Parathyroid adenoma (tissue), 2 donors: ENCODE measurements around the gene WASF3.

Experiments
- H2AFZ ChIP-seq: fragments of 300-600 bp; sonication (generic); one replicate; pipeline ENCODE4 v1.7.0; 2017; ENCODE audit warnings: antibody characterized with exemption, mild to moderate bottlenecking
- H3K27ac ChIP-seq: fragments of 300-600 bp; sonication (generic); one replicate; pipeline ENCODE4 v1.7.0; 2017
- H3K27me3 ChIP-seq: fragments of 300-600 bp; sonication (generic); one replicate; pipeline ENCODE4 v1.7.0; 2017; ENCODE audit warnings: low read length; ENCODE audit not compliant: control insufficient read depth, insufficient read depth
- H3K36me3 ChIP-seq: fragments of 300-600 bp; sonication (generic); one replicate; pipeline ENCODE4 v1.7.0; 2017; ENCODE audit warnings: low read length; ENCODE audit not compliant: control insufficient read depth, insufficient read depth
- H3K4me1 ChIP-seq: fragments of 300-600 bp; sonication (generic); one replicate; pipeline ENCODE4 v1.7.0; 2017; ENCODE audit warnings: control low read depth
- H3K4me2 ChIP-seq: fragments of 300-600 bp; sonication (generic); one replicate; pipeline ENCODE4 v1.7.0; 2017; ENCODE audit warnings: low read length
- H3K4me3 ChIP-seq: fragments of 300-600 bp; sonication (generic); one replicate; pipeline ENCODE4 v1.7.0; 2017; ENCODE audit warnings: low read depth, low read length
- H3K79me2 ChIP-seq: fragments of 300-600 bp; sonication (generic); one replicate; pipeline ENCODE4 v1.7.0; 2017; ENCODE audit warnings: control low read depth
- H3K9ac ChIP-seq: fragments of 300-600 bp; sonication (generic); one replicate; pipeline ENCODE4 v1.7.0; 2017; ENCODE audit warnings: mild to moderate bottlenecking
- H3K9me3 ChIP-seq: fragments of 300-600 bp; sonication (generic); one replicate; pipeline ENCODE4 v1.7.0; 2017; ENCODE audit warnings: low read length; ENCODE audit not compliant: control insufficient read depth
- TF ChIP-seq, protein P1 (sequence below): fragments of 300-600 bp; sonication (generic); IDR thresholded peaks from one replicate; pipeline ENCODE4 v1.7.0; 2017; ENCODE audit warnings: antibody characterized with exemption, mild to moderate bottlenecking
- donor health status: primary hyperparathyroidism.

The WASF3 gene

DNA sequence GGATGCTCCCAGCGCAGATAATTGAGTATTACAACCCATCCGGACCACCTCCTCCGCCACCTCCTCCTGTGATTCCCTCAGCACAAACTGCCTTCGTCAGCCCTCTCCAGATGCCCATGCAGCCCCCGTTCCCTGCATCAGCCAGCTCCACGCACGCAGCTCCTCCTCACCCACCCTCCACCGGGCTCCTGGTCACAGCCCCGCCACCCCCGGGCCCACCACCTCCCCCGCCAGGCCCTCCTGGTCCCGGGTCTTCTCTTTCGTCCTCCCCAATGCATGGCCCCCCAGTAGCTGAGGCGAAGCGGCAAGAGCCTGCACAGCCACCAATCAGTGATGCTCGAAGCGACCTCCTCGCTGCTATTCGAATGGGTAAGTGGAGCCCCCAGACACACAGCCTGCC, 125.1 kb downstream of the WASF3 start:
- TF ChIP-seq, protein P1, sequence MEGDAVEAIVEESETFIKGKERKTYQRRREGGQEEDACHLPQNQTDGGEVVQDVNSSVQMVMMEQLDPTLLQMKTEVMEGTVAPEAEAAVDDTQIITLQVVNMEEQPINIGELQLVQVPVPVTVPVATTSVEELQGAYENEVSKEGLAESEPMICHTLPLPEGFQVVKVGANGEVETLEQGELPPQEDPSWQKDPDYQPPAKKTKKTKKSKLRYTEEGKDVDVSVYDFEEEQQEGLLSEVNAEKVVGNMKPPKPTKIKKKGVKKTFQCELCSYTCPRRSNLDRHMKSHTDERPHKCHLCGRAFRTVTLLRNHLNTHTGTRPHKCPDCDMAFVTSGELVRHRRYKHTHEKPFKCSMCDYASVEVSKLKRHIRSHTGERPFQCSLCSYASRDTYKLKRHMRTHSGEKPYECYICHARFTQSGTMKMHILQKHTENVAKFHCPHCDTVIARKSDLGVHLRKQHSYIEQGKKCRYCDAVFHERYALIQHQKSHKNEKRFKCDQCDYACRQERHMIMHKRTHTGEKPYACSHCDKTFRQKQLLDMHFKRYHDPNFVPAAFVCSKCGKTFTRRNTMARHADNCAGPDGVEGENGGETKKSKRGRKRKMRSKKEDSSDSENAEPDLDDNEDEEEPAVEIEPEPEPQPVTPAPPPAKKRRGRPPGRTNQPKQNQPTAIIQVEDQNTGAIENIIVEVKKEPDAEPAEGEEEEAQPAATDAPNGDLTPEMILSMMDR: no peak
- Histone ChIP-seq H3K27ac (no peak overlapping the region), H3K36me3 (no peaks in the 10 kb centered on the region), H3K27me3 (no peaks in the 10 kb centered on the region), H3K4me3 (no peak overlapping the region), H3K9me3 (no peaks in the 10 kb centered on the region), H3K4me2 (no peak overlapping the region), H3K9ac (no peak overlapping the region), H3K79me2 (no peaks in the 10 kb centered on the region), H3K4me1 (no peaks in the 10 kb centered on the region), H2AFZ (no peak overlapping the region)

DNA sequence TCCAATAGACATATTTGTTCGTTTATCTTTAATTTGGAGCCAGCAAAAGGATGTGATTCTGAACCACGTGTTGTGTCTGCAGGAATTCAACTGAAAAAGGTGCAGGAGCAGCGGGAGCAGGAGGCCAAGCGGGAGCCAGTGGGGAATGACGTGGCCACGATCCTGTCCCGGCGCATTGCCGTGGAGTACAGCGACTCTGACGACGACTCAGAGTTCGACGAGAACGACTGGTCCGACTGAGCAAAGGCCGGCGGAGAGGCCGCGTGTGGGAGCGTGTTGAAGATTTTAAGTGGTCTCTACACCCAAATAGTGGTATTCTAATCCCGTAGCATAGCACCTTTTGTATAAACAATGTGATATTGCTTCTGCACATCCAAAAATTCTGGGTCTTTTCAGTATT, 128.1 kb downstream of the WASF3 start:
- no peak overlapping the region for H2AFZ ChIP-seq
- no peaks in the 10 kb centered on the region for H3K36me3 ChIP-seq
- H3K4me3 ChIP-seq: no peak overlapping the region
- no peaks in the 10 kb centered on the region for H3K4me1 ChIP-seq
- H3K79me2 ChIP-seq: no peaks in the 10 kb centered on the region
- H3K27ac ChIP-seq: no peak overlapping the region
- no peak overlapping the region for H3K9ac ChIP-seq
- H3K4me2 ChIP-seq: no peak overlapping the region
- no peaks in the 10 kb centered on the region for H3K27me3 ChIP-seq
- TF ChIP-seq, protein P1: no peak
- H3K9me3 ChIP-seq: no peaks in the 10 kb centered on the region

DNA sequence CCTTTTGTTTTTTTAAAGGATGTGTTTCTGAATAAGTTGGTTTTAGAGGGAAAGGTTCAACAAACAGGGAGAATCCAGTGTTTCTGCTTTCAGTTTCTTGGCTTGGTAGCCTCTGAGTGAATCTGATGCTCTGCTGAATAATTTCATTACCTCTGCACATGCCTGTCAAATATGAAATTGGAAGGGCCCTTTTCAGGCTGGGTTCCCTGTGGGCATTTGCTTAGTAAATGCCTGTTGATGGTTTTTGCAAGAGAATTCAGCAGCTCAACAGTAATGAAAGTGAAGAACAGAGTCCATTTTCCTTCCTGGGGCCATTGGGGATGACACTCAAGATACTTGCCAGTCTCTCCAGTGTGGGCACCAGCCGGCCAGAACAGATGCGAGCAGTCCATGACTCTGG, 128.8 kb downstream of the WASF3 start:
- Histone ChIP-seq H3K36me3 (no peaks in the 10 kb centered on the region), H3K9ac (no peak overlapping the region)
- TF ChIP-seq, protein P1: no peak

GRCh38 chr13:26688286-26688685, 130.8 kb downstream of the WASF3 start:
- no peaks in the 10 kb centered on the region for H3K27me3 ChIP-seq

More for the DNA sequence above, 128.8 kb downstream of the WASF3 start:
- Histone ChIP-seq H3K4me2 (no peak overlapping the region), H3K27me3 (no peaks in the 10 kb centered on the region), H3K9me3 (no peaks in the 10 kb centered on the region), H3K79me2 (no peaks in the 10 kb centered on the region), H2AFZ (no peak overlapping the region), H3K4me3 (no peak overlapping the region), H3K4me1 (no peaks in the 10 kb centered on the region), H3K27ac (no peak overlapping the region)

GRCh38 chr13:26688980-26689379, 131.5 kb downstream of the WASF3 start:
- no peaks in the 10 kb centered on the region for H3K4me1 ChIP-seq
- no peaks in the 10 kb centered on the region for H3K27me3 ChIP-seq
- no peak overlapping the region for H3K4me3 ChIP-seq
- no peaks in the 10 kb centered on the region for H3K9me3 ChIP-seq
- no peaks in the 10 kb centered on the region for H3K79me2 ChIP-seq
- TF ChIP-seq, protein P1: no peak
- H3K27ac ChIP-seq: no peak overlapping the region
- H3K9ac ChIP-seq: no peak overlapping the region
- no peak overlapping the region for H2AFZ ChIP-seq
- H3K4me2 ChIP-seq: no peak overlapping the region
- no peaks in the 10 kb centered on the region for H3K36me3 ChIP-seq

More at GRCh38 chr13:26688286-26688685, 130.8 kb downstream of the WASF3 start:
- Histone ChIP-seq H3K27ac (no peak overlapping the region), H3K36me3 (no peaks in the 10 kb centered on the region), H2AFZ (no peak overlapping the region), H3K79me2 (no peaks in the 10 kb centered on the region), H3K4me2 (no peak overlapping the region), H3K9me3 (no peaks in the 10 kb centered on the region), H3K4me1 (no peaks in the 10 kb centered on the region), H3K9ac (no peak overlapping the region), H3K4me3 (no peak overlapping the region)
- TF ChIP-seq, protein P1: no peak
